Measurements from ENCODE around the gene NT5DC2.

NT5DC2 gene

DNA sequence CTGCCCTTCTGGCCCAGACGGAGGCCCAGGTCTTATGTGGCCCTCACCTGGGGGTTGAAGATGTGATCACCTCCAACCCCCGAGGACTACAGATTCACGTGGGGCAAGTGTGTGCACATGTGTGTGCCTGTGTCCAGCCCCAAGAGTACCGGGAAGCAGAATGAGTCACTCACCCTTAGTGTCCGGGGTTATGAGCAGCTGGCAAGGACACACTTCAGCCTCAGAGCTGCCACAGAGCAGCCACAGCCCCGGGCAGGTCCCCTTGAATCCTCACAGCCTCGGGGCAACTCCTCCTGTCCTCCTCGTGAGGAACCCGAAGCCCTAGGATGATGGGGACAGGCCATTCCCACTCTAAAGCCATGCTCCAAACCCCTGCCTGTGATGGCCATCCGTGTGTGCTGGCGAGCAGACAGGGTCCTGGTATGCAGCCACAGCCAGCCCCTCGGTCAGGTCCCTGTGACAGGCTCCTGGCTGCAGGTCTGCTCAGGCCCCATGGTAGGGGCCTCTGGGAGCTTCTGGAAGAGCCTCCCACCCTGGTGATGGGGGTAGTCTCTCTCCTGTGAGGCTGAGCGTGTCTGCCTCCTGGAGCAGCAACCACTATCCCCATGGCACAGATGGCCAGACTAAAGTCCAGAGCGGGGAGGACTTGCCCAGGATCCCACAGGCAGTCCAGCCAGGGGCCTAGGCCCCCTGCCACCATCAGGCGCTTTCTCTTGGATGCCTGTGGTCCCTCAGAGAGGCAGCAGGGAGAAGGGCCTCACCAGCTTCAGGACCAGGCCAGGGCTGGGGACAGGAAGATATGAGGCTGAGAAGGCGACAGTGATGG, 37.7 kb downstream of the NT5DC2 start:
- ATAC-seq (replicated peaks) (no peak), DNase-seq (no peak)
- H3K36me3 Mint-ChIP-seq, result peaks cover 15 to 22% of the 10 kb centered on the region in 2 donors
- H3K27ac Mint-ChIP-seq, result no peak overlapping the region
- peaks cover 9 to 25% of the 10 kb centered on the region in 2 donors for H3K27me3 Mint-ChIP-seq
- peaks cover 15 to 35% of the 10 kb centered on the region in 2 donors for H3K4me1 Mint-ChIP-seq
- no peak overlapping the region for H3K4me3 Mint-ChIP-seq
- no peaks in the 10 kb centered on the region for H3K9me3 Mint-ChIP-seq

DNA sequence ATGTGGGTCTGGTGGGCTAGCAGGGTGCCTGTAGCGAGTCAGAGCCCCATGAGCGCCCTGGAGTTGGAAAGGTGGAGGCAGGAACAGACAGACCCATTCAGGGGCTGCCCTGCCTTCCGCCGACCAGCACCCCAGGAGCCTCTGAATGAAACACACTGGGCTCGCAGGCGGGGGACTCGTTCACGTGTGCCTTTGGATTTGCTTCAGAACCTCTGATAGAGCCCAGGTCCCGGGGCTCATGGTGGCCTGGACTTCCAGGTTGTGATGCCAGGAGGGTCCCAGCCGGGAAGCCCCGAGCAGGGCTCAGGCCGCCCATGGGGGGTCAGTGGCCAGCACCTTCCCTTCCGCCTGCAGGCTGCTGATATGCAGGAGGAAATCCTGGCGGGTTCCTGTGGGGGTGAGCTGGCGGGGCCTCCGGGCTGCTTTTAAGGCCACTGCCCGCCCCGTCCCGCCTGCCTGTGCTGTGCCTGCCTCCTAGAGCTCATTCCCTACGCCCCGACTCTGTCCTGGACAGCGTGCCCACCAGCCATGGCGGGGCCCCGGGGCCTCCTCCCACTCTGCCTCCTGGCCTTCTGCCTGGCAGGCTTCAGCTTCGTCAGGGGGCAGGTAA, 38.7 kb downstream of the NT5DC2 start, which contains the start of gene STAB1:
Gene STAB1 (plus strand): TSS at position 453 of the 610 bp plus-strand sequence. CDS start 76 bp downstream, at position 529.
- DNase-seq, result no peak
- Mint-ChIP-seq H3K4me3 (no peak within 1 kb of the TSS), H3K9me3 (no peaks in the 10 kb centered on the region), H3K36me3 (peaks cover 15 to 23% of the 10 kb centered on the region in 2 donors), H3K27me3 (peaks cover 9 to 25% of the 10 kb centered on the region in 2 donors), H3K27ac (no peak within 1 kb of the TSS), H3K4me1 (peaks cover 17 to 29% of the 10 kb centered on the region in 2 donors)
- ATAC-seq (replicated peaks), result no peak

DNA sequence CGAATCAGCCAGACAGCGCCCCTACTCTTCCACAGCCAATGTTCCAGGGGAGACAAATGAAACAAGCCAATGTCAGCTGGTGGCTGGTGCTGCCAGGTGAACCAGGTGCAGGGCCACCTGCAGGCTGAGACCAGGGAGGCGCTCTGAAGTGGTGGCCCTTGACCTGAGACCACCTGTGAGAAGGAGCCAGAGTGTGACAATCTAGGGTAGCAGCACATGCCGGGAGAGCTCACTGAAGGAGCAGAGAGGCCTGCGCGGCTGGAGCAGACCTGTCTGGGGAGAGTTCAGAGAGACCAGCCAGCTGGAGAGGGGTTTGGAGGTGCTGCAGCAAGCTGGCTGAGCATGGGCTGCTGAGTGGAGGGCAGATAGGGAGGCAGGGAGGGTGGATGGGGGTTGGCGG, 39.2 kb downstream of the NT5DC2 start:
- Mint-ChIP-seq H3K27me3 (peaks cover 9 to 25% of the 10 kb centered on the region in 2 donors), H3K27ac (no peak overlapping the region), H3K4me1 (peaks cover 17 to 27% of the 10 kb centered on the region in 2 donors), H3K9me3 (no peaks in the 10 kb centered on the region), H3K36me3 (peaks cover 15 to 28% of the 10 kb centered on the region in 2 donors), H3K4me3 (no peak overlapping the region)
- no peak for DNase-seq
- ATAC-seq (replicated peaks), result no peak

DNA sequence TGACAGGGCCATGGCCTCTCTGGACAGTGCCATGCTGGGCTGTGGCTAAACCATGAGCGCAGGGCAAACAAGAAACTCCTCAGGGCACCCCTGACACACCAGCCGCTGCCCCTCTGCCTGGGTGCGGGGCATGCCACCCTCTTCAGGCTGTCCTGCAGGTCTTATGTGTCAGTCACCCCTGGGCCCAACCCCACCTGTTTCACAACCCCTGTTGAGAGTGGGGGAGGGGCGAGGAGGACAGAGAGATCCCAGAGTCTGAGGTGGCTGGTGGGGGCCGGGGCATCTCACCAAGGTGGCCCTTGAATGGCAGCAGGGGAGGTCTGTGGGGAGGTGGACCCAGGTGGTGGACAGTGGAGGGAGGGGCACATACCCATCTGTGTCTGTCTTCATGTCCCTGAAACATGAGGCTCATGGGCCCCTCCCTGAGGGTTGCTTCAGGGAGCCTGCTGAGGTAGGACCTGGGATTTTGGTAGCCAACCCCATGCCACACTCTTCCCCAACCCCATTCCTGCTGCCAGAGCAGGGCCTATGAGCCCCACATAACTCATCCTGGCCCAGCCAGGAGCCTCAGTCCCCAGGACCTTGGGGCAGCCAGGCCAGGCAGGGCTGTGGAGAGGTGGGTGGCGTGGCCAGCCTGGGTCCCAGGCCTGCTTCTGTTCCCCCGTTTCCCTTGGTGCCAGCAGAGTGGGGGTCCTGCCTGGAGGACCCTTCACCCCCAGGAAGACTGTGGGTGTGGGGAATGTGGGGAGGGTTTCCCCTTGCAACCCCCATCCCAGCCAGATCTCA, 40.2 kb downstream of the NT5DC2 start:
- H3K27ac Mint-ChIP-seq, result no peak overlapping the region
- ATAC-seq (replicated peaks), result no peak
- peaks cover 7 to 17% of the 10 kb centered on the region in 2 donors for H3K4me1 Mint-ChIP-seq

DNA sequence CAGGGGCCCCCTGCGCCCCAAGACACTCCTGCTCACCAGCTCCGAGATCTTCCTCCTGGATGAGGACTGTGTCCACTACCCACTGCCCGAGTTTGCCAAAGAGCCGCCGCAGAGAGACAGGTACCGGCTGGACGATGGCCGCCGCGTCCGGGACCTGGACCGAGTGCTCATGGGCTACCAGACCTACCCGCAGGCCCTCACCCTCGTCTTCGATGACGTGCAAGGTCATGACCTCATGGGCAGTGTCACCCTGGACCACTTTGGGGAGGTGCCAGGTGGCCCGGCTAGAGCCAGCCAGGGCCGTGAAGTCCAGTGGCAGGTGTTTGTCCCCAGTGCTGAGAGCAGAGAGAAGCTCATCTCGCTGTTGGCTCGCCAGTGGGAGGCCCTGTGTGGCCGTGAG, 41.6 kb downstream of the NT5DC2 start:
- Mint-ChIP-seq H3K27me3 (peaks cover 9 to 16% of the 10 kb centered on the region in 2 donors), H3K36me3 (peaks cover 30 to 41% of the 10 kb centered on the region in 2 donors), H3K4me3 (no peak overlapping the region), H3K27ac (peak overlapping the region; percentile 14), H3K9me3 (no peaks in the 10 kb centered on the region), H3K4me1 (peaks cover 2 to 7% of the 10 kb centered on the region in 2 donors)
- DNase-seq (no peak), ATAC-seq (replicated peaks) (no peak)

More for the DNA sequence above, 40.2 kb downstream of the NT5DC2 start:
- no peak overlapping the region for H3K4me3 Mint-ChIP-seq
- peaks cover 9 to 19% of the 10 kb centered on the region in 2 donors for H3K27me3 Mint-ChIP-seq
- no peaks in the 10 kb centered on the region for H3K9me3 Mint-ChIP-seq
- no peak for DNase-seq
- peaks cover 18 to 28% of the 10 kb centered on the region in 2 donors for H3K36me3 Mint-ChIP-seq

DNA sequence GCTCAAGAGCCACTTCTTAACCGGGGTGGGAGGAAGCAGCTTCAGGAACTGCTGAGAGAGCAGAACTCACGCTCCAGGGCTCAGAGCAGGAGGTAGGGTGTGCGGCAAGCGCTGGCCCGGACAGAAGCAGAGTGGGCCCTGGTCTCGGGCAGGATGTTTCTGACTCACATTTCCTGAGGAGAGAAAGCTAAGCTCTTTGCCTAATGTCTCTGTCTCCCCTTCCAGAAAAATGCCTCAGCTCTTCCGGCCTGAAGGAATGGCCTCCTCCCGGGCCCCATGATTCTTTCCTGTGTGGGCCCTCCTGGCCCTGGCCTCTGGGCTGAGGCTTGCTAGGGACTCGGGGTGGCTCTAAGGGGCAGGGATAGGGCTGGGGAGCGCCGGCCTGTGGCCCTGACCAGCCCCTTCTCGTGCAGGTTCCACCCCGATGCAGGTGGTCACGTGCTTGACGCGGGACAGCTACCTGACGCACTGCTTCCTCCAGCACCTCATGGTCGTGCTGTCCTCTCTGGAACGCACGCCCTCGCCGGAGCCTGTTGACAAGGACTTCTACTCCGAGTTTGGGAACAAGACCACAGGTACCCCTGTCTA, 42.6 kb downstream of the NT5DC2 start:
- DNase-seq (no peak), ATAC-seq (replicated peaks) (no peak)
- no peak overlapping the region for H3K4me3 Mint-ChIP-seq
- peaks cover 2 to 7% of the 10 kb centered on the region in 2 donors for H3K4me1 Mint-ChIP-seq
- no peak overlapping the region for H3K27ac Mint-ChIP-seq
- H3K36me3 Mint-ChIP-seq, result peaks cover 30 to 46% of the 10 kb centered on the region in 2 donors
- H3K27me3 Mint-ChIP-seq, result peaks cover 6 to 9% of the 10 kb centered on the region in 2 donors
- no peaks in the 10 kb centered on the region for H3K9me3 Mint-ChIP-seq

DNA sequence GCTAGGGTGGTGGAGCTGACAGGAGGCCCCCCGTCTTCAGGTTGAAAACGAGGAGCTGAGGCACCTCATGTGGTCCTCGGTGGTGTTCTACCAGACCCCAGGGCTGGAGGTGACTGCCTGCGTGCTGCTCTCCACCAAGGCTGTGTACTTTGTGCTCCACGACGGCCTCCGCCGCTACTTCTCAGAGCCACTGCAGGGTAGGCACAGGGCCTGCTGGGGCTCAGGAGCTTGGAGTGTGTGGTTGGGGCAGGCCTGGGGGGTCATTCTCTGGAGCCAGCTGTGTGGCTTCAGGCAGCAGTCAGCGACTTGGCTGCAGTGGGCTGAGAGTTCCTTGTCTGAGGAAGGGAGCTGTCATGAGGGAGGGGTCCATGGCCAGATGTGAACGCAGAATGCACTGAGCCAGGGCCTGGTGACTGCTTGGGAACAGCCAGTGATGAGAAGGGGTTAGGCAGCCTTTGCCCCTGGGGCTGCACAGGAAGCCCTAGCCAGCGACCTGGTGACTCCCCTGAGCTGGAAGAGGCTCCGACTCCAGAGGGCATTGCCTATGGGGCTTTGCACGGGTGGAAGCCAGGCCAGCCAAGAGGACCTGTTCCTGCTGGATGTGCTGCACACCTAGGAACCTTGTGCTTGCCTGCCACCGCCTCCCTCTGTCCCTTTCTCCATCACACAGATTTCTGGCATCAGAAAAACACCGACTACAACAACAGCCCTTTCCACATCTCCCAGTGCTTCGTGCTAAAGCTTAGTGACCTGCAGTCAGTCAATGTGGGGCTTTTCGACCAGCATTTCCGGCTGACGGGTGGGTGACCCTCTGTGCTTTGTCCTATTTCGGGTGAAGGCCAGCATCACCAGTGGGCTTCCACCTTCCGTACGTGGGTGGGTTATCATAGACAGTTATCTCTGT, 43.4 kb downstream of the NT5DC2 start:
- Mint-ChIP-seq H3K9me3 (no peaks in the 10 kb centered on the region), H3K36me3 (peaks cover 32 to 51% of the 10 kb centered on the region in 2 donors), H3K27ac (no peak overlapping the region), H3K4me3 (no peak overlapping the region), H3K4me1 (peaks cover 2 to 7% of the 10 kb centered on the region in 2 donors), H3K27me3 (peaks cover 4 to 7% of the 10 kb centered on the region in 2 donors)
- no peak for DNase-seq
- no peak for ATAC-seq (replicated peaks)

DNA sequence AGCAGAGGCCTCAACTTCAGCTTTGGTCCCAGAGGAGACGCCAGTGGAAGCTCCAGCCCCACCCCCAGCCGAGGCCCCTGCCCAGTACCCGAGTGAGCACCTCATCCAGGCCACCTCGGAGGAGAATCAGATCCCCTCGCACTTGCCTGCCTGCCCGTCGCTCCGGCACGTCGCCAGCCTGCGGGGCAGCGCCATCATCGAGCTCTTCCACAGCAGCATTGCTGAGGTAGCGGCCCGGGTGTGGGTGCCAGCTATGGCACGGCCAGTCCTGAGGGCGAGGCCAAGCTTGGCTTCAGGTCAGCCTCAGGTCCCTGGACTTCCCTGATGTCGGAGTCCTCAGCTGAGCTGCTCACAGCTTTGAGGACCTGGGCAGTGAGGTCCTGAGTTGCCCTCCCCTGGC, 44.2 kb downstream of the NT5DC2 start:
- H3K4me1 Mint-ChIP-seq, result peaks cover 2 to 4% of the 10 kb centered on the region in 2 donors
- no peak for ATAC-seq (replicated peaks)
- H3K4me3 Mint-ChIP-seq, result no peak overlapping the region
- no peak overlapping the region for H3K27ac Mint-ChIP-seq
- peaks cover 33 to 56% of the 10 kb centered on the region in 2 donors for H3K36me3 Mint-ChIP-seq
- H3K9me3 Mint-ChIP-seq, result no peaks in the 10 kb centered on the region
- DNase-seq, result no peak
- H3K27me3 Mint-ChIP-seq, result peaks cover 2 to 3% of the 10 kb centered on the region in 2 donors

DNA sequence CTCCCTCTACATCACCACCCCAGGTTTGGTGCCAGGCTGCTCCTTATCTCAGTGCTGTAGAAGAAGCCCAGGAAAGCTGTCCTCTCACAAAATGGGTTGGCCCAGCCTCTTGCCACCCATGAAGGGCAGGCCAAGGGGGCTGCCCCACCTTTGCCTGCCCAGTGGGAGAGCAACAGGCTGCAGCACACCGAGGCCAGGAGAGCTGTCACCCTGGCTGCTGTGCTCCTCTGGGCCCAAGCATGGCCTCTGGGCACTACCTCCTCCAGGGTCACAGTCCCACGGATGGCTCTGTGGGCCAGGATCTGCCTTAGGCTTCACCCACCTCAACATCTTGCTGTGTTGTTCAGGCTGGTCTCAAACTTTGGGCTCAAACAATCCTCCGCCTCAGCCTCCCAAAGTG, 44.9 kb downstream of the NT5DC2 start:
- no peaks in the 10 kb centered on the region for H3K27me3 Mint-ChIP-seq

DNA sequence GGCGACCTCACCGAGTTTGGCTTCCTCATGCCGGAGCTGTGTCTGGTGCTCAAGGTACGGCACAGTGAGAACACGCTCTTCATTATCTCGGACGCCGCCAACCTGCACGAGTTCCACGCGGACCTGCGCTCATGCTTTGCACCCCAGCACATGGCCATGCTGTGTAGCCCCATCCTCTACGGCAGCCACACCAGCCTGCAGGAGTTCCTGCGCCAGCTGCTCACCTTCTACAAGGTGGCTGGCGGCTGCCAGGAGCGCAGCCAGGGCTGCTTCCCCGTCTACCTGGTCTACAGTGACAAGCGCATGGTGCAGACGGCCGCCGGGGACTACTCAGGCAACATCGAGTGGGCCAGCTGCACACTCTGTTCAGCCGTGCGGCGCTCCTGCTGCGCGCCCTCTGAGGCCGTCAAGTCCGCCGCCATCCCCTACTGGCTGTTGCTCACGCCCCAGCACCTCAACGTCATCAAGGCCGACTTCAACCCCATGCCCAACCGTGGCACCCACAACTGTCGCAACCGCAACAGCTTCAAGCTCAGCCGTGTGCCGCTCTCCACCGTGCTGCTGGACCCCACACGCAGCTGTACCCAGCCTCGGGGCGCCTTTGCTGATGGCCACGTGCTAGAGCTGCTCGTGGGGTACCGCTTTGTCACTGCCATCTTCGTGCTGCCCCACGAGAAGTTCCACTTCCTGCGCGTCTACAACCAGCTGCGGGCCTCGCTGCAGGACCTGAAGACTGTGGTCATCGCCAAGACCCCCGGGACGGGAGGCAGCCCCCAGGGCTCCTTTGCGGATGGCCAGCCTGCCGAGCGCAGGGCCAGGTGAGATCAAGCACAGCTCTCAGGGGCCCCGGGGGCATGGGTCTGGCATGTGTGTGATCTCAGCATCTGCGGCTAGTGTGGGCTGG, 45.6 kb downstream of the NT5DC2 start:
- H3K27ac Mint-ChIP-seq, result no peak overlapping the region
- ATAC-seq (replicated peaks) (no peak), DNase-seq (no peak)
- peaks cover 33 to 56% of the 10 kb centered on the region in 2 donors for H3K36me3 Mint-ChIP-seq
- H3K4me1 Mint-ChIP-seq, result peaks cover 0 to 2% of the 10 kb centered on the region in 2 donors
- no peak overlapping the region for H3K4me3 Mint-ChIP-seq
- H3K9me3 Mint-ChIP-seq, result no peaks in the 10 kb centered on the region
- no peaks in the 10 kb centered on the region for H3K27me3 Mint-ChIP-seq

More for the DNA sequence above, 44.9 kb downstream of the NT5DC2 start:
- Mint-ChIP-seq H3K9me3 (no peaks in the 10 kb centered on the region), H3K27ac (no peak overlapping the region), H3K36me3 (peaks cover 33 to 56% of the 10 kb centered on the region in 2 donors), H3K4me1 (peaks cover 0 to 2% of the 10 kb centered on the region in 2 donors), H3K4me3 (no peak overlapping the region)
- ATAC-seq (replicated peaks), result no peak
- no peak for DNase-seq

DNA sequence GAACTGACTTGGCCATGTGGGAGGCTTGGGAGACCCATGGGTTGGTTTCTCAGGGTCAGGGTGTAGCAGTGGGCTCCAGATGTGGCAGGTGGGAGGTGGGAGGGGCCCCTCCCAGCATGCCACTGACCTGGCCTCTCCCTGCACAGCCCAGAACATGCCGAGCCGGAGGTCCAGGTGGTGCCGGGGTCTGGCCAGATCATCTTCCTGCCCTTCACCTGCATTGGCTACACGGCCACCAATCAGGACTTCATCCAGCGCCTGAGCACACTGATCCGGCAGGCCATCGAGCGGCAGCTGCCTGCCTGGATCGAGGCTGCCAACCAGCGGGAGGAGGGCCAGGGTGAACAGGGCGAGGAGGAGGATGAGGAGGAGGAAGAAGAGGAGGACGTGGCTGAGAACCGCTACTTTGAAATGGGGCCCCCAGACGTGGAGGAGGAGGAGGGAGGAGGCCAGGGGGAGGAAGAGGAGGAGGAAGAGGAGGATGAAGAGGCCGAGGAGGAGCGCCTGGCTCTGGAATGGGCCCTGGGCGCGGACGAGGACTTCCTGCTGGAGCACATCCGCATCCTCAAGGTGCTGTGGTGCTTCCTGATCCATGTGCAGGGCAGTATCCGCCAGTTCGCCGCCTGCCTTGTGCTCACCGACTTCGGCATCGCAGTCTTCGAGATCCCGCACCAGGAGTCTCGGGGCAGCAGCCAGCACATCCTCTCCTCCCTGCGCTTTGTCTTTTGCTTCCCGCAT, 46.4 kb downstream of the NT5DC2 start:
- Mint-ChIP-seq H3K9me3 (no peaks in the 10 kb centered on the region), H3K36me3 (peaks cover 33 to 55% of the 10 kb centered on the region in 2 donors), H3K27ac (peak overlapping the region; percentile 22), H3K4me3 (no peak overlapping the region), H3K4me1 (peaks cover 0 to 2% of the 10 kb centered on the region in 2 donors), H3K27me3 (no peaks in the 10 kb centered on the region)
- DNase-seq (no peak), ATAC-seq (replicated peaks) (no peak)
